HTR-8/SVneo (cell line): ENCODE results near the gene C11orf71.

Source experiments
- DNase-seq: peaks from one replicate; pipeline ENCODE4 v3.0.0; 2011; ENCODE audit warnings: low spot score, mixed read lengths; ENCODE audit not compliant: insufficient read length
- FAIRE-seq: peaks from 2 replicates; lab custom pipeline; 2011; peaks lifted over from hg19 to GRCh38; lab: Jason Lieb, UNC

The C11orf71 gene

GRCh38 chr11:114366331-114367243 lies 33.7 kb downstream of the C11orf71 start:
- DNase-seq, result peak; percentile 63
- peak; percentile 95 for FAIRE-seq

GRCh38 chr11:114362958-114363357 lies 37.4 kb downstream of the C11orf71 start:
- FAIRE-seq, result no peak
- no peak for DNase-seq

GRCh38 chr11:114362326-114362725 lies 38.0 kb downstream of the C11orf71 start:
- FAIRE-seq (no peak), DNase-seq (no peak)

- DNase-seq, result no peak
- FAIRE-seq, result no peak
Measured at GRCh38 chr11:114359342-114359741, 41.0 kb downstream of the C11orf71 start.

GRCh38 chr11:114358716-114359115 lies 41.6 kb downstream of the C11orf71 start:
- peak; percentile 55 for FAIRE-seq
- DNase-seq, result no peak

GRCh38 chr11:114354076-114354475 lies 46.2 kb downstream of the C11orf71 start:
- peak; percentile 89 for FAIRE-seq
- peak; percentile 85 for DNase-seq

- DNase-seq, result no peak
- FAIRE-seq, result no peak
Measured at GRCh38 chr11:114353443-114353842, 46.9 kb downstream of the C11orf71 start.

- DNase-seq (no peak), FAIRE-seq (no peak)
Measured at GRCh38 chr11:114350022-114350421, 50.3 kb downstream of the C11orf71 start.
